Activated naive CD4-positive, alpha-beta T cell treated with anti-CD3 and anti-CD28 coated beads, Interleukin-2, amount 50 U/mL, for 16 hours (primary cell): ENCODE data around the gene LENG1.
"Not testable (repeated sequence)": the region's sequence is repeated elsewhere in the genome, so short reads cannot be mapped to it uniquely, and the experiment has no call there.

Experiments used
- DNase-seq: peaks from one replicate; pipeline ENCODE4 v3.0.0-alpha.2; 2020

LENG1 gene

DNA sequence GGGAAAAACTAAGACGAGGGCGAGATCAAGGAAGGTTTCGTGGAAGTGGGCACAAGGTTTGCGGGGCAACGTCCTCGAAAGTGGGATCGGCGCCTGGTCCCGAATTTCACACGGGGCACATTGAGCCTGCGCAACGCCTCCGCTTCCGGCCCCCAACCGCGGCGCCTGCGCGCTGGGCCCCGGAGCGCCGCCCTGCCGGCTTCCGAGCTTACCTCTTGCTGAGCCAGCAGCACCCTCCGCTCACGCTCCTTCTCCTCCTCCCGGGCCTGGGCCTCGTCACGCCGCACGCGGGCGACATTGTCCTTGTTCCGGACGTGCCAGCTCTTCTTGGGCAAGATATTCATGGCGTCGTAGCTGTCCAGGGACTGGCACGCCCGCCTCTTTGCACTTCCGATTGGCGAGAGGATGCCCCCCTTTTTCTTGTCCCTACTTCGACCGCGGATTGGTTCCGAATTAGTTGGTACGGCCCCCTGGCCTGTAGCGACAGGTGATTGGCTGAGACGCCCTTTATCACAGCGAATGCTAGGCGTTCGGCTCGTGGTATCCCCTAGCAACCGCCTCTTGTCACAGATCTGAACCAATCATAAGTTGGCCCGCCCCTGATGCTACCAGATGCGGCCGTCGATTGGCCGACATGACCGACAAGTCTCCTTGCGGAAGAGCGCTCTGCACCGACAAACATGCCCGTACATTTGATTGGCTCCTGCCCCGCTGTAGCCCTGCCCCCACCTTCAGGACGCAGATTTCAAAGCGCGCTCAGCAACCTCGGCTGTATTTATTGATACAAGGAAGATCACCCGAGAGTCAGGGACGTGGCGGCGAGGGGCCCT, at the start of gene LENG1:
Gene LENG1 (minus strand): TSS at position 370 of the 830 bp plus-strand sequence. CDS start 26 bp downstream, at position 344.
- DNase-seq = peak; percentile 98

DNA sequence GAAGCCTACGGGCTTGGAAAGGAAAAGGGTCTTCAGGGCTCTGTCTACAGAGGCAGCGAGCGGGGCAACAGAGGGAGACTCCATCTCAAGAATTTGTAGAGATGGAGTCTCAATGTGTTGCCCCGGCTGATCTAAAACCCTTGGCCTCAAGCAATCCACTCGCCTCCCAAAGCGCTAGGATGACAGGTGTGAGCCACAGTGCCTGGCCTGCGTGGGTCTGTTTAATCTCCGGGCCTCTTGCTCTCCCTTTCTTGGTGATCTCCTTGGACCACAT, 49.2 kb upstream of the LENG1 start:
- no peak for DNase-seq

DNA sequence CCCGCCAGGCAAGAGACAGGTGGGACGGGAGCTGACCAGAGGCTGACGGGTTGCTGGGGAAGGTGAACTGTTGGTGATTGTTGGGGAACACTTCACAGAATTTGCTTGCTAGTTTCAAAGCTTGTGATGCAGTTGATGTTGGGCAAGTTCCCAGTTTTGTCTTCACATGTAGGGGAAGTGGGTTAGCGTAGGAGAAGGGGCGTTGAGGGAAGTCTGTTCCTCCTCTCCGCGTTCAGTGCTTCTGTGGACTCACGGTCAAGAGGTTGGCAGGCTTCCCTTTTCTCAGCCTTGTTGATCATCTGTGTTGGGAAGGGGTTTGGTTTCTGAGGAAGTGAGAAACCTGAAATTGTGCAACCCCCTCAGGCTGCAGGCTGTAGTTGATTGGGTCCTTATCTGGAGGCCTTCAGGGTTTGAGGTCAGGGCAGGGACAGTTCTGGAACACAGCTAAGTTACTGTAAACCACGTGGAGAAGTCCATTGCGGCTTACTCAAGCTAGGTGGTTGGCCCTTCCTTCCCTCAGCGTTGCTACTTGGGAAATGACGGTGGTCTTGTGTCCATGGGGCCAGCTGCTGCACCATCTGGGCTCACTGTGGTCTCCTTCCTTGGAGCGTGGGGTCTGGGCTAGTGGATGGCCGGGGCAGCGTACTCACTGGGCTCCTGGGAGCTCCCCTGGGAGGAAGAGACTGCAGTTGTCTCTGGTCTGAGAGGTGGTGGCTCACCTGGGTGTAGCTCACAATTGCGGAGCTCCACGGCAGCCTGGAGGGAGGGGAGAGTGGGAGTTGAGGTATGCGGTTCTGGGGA, 48.7 kb upstream of the LENG1 start:
- peak; percentile 29 for DNase-seq

DNA sequence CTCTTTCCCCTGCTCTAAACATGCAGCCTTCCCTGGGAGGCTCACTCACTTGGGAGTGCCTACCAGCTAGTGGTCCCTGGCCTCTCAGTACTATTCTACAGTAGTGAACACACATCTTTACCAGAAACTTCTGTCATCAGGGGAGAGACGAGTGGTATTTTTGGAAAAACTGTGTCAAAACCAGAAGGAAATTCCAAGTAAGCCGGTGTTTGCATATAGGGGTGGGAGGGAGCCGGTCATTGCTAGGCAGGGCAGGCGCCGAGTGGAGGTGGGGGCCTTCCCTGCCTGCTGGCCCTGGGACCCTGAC, 48.1 kb upstream of the LENG1 start:
- no peak for DNase-seq

DNA sequence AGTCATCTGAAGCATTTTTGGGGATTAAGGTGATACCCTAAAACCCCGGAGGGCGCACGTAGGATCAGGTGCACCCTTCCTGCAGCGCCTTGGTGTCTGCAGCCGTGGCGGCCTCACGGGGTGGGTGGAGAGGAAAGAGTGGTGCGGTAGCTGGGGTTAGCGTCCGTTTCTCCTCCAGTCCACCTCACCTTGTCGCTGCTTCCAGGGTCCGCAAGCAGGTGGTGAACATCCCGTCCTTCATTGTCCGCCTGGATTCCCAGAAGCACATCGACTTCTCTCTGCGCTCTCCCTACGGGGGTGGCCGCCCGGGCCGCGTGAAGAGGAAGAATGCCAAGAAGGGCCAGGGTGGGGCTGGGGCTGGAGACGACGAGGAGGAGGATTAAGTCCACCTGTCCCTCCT, 47.7 kb upstream of the LENG1 start:
- not testable (repeated sequence) for DNase-seq

DNA sequence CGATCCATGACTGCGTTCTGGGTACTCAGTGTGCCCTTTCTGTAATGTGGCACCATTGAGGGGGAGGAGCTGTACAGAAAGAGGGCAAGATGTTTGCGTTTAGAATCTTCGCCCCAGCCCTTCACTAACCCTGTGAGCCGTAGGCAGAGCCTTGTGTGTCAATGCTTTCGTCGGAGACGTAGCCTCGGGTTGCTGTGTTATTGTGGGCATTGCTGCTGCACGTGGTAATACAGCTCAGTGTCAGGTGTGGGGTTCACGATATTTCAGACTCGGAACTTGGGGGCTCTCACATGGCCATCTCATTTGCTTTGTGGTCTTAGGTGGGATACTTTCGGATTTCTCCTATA, 47.3 kb upstream of the LENG1 start:
- DNase-seq = no peak

DNA sequence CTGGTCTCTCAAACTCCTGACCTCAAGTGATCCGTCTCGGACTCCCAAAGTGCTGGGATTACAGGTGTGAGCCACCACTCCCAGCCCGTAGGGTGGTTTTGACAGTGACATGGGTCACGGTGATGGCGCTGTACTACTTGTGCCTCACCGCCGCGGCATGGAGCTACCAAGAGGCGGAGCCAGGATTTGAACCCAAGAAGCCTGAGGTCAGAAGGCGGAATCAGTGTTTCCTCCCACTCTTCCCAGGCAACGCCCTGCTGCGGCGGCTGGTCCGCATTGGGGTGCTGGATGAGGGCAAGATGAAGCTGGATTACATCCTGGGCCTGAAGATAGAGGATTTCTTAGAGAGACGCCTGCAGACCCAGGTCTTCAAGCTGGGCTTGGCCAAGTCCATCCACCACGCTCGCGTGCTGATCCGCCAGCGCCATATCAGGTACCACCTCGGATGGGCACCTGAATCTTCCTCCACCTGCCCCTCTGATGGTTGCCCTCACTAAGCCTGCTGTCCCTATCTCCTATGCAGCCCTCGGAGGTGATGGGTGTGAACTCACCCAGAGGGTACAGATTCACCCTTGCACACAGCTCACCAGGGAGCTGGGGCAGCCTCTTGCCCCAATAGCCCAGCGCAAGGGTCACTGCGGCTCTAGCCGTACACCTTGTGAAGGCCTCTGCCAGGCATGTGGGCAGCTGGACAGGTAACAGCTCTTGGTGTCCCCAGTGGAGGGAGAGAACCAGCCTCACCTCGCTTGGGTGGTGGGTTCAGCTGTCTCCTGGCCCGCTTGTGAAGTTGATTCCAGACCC, 46.7 kb upstream of the LENG1 start:
- no peak for DNase-seq

DNA sequence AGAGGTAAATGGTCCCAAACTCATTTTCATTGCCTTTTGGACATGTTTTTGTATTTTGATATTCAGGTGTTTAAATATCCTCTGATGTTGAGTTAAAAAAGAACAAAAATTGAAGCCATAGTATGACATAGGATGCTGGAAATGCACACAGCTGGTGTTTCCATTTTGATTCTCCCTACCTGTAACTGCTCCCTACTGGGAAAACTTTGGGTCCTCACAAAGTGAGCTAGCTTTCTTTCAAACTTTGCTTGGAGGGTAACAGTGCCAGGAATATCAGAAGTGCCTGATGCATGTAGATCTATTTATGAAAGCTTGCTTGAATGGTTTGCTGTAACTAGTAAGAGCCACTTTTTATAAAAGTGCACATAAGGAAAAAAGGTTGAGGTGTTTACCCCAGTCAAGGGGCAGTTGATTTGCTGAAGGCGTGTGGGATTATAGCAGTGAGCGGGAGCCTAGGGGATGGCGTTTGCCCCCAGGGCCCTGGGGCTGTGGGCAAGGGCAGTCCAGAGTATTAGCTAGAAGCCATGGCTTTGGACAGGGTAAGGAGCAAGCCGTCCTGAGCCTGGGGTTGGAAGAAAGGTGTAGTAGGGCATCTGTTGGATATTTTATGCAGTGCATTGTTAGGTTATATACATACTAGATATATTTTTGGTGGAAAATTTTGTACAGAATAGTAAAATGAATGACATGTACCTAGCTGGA, 45.4 kb upstream of the LENG1 start:
- no peak for DNase-seq

DNA sequence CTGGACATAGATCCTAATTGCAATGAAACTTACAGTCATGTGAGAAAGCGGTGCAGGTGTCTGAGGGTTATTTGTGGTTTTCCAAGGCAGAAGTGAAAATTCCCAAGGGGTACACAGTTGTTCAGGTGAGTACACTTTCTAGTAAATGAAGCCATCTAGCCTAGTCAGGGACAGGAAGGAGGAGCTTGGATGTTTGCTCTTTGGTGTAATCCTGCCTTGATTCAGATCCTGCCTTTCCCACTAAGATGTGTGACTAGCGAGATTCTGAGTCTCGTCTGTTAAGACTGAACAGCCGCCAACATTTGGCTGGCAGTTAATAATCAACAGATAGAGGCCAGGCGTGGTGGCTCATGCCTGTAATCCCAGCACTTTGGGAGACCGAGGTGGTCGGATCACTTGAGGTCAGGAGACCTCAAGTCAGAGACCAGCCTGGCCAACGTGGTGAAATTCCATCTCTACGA, 43.7 kb upstream of the LENG1 start:
- no peak for DNase-seq

DNA sequence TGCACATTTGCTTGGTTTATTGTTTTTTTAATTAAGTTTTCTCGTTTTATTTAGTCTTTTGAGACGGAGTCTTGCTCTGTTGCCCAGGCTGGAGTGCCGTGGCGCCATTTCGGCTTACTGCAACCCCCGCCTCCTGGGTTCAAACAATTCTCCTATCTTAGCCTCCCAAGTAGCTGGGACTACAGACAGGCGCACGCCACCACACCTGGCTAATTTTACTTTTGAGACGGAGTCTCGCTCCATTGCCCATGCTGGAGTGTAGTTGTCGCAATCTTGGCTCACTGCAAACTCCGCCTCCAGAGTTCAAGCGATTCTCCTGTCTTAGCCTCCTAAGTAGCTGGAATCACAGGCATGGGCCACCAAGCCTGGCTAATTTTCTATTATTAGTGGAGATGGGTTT, 42.5 kb upstream of the LENG1 start:
- DNase-seq = no peak

DNA sequence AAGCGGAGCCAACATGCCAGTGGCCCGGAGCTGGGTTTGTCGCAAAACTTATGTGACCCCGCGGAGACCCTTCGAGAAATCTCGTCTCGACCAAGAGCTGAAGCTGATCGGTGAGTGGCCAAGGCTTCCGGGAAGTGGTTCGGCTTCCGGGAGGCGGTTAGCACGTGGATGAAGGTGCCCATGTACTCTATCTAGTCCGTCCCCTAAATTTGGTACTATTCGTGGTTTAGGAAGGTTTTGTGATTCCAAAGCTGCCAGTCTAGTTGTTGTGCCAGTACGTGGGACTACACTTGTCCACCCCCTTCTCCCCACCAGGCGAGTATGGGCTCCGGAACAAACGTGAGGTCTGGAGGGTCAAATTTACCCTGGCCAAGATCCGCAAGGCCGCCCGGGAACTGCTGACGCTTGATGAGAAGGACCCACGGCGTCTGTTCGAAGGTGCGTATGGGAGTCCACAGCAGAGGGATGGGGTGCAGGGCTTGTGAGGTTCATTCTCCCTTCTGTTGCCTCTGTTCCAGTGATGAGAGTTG, 41.7 kb upstream of the LENG1 start:
- DNase-seq = no peak

DNA sequence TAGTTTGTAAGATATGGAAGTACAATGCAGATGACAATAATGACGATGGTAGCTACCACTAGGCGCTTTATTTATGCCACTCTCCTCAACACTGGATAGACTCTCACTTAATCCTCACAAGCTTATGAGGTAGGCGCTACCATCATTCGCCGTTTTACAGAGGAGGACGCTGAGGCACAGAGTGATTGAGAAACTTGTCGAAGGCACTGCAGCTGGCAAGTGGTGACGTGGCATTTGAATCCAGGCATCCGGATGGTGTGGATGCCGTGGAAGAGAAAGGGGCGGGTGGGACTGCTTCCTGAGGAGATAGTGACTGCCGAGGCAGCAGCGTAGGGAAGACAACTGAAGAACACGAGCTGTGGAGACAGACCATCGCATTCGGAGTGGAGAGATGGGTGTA, 39.9 kb upstream of the LENG1 start:
- DNase-seq = no peak

DNA sequence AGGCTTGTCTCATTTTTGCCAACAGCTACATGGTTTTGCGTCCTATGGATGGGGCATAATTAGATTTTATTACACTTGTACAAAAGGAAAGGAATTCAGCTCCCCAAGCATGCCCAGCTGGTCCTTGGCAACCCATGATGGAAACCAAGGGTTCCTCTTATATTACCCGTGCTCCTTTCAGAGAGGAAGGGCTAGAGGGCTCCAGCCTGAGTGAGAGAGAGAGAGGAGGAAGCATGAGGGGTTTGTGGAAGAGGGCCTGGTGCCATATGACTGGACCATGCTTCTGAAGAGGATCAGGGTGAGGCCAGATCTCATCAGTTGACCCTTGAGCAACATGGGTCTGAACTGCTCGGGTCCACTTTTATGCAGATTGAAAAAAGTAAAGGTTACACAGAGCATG, 37.6 kb upstream of the LENG1 start:
- DNase-seq = no peak

DNA sequence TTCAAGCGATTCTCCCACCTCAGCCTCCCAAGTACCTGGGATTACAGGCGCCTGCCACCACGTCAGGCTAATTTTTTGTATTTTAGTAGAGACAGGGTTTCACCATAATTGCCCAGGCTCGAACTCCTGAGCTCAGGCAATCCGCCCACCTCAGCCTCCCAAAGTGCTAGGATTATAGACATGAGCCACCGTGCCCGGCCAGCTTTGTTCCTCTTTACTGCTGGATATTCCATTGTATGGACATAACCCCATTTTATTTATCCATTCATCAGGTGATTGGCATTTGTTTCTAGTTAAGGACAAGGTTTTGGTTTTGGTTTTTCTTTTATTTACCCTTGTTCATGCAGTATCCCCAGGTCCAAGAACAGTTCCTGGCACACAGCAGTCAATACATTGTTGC, 37.0 kb upstream of the LENG1 start:
- DNase-seq = no peak

DNA sequence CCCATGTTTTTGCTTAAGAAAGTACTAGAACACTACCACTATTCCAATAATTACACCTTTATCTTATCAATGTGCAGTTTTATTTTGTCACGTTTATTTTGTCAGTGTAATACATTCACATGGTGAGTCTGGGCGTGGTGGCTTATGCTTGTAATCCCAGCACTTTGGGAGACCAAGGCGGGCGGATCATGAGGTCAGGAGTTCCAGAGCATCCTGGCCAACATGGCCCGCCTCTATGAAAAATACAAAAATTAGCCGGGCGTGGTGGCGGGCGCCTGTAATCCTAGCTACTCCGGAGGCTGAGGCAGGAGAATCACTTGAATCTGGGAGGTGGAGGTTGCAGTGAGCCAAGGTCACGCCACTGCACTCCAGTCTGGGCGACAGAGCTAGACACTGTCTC, 34.9 kb upstream of the LENG1 start:
- DNase-seq = not testable (repeated sequence)

DNA sequence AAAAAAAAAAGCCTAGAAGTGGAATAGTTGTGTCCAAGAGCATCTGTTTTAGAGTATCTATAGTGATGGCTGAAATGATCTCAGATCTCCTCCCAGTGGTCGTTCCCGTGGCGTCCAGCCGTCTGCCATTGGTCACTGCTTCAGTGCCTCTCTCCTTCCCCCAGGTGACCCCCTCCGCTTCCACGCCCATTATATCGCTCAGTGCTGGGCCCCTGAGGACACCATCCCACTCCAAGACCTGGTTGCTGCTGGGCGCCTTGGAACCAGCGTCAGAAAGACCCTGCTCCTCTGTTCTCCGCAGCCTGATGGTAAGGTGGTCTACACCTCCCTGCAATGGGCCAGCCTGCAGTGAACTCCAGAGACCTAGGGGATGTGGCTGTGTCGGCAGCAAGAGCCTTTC, 33.5 kb upstream of the LENG1 start:
- no peak for DNase-seq

DNA sequence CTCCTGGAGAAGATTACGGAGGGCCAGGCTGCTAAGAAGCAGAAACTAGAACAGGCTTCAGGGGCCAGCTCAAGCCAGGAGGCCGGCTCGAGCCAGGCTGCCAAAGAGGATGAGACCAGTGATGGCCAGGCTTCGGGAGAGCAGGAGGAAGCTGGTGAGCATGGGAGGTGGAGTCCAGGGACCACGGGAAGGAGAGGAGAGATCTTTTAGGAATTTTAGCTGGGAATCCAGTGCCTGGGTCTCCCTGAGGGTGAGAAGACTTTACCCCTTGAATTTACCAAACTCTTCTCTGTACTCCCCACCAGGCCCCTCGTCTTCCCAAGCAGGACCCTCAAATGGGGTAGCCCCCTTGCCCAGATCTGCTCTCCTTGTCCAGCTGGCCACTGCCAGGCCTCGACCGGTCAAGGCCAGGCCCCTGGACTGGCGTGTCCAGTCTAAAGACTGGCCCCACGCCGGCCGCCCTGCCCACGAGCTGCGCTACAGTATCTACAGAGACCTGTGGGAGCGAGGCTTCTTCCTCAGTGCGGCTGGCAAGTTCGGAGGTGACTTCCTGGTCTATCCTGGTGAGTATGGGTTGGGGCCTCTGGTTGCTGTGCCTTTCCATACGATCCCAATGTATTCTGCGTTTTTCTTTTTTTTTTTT, 32.4 kb upstream of the LENG1 start:
- DNase-seq = no peak

DNA sequence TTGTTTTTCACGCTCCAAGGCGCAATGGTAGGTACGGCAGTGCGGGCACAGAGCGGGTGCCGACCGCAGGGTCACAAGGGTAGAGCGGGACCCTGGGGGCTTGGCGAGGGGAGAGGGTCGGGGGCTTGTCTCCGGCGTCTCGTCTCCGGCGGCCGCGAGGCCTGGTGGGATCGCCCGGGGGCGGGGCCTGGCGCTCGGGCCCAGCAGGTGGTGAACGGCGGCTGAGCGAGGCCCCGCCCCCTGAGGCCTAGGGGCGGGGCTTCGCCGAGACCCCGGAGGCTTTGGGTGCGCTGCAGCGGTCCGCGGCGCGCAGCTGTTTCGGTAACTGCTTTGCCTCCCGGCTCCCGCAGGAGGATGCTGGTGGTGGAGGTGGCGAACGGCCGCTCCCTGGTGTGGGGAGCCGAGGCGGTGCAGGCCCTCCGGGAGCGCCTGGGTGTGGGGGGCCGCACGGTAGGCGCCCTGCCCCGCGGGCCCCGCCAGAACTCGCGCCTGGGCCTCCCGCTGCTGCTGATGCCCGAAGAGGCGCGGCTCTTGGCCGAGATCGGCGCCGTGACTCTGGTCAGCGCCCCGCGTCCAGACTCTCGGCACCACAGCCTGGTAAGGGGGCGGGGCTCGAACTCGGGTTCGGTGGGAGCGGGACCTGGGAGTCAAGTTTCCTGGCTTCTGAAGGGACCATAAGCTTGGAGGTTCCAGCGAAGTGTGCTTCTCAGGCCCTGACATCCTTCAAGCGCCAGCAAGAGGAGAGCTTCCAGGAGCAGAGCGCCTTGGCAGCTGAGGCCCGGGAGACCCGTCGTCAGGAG, 31.7 kb upstream of the LENG1 start, which contains the start of gene TSEN34:
Gene TSEN34 (plus strand): TSS at position 298 of the 800 bp plus-strand sequence. CDS start 57 bp downstream, at position 355.
- peak; percentile 89 for DNase-seq

DNA sequence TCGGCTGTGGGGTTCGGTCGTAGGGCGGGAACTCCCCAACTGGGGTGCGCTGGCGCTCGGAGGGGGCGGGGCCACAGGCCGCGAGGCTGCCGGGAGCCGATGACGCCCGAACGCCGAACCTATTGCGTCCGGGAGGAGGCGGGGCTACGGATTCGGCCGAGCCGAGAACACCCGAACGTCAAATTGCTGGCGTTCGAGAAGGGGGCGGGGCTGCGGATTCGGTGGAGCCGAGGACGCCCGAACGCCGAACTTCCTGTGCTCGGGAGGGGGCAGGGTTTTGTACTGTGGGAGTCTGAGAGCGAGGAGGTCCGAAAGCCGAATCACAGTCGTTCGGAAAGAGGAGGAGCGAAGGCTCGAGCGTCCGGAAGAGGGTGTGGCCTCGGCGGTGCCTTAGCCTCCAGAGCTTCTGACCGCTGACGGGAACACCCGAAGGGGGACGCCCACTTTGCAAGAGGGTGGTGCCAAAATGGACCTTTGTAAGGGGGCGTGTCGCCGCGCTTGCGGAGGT, 31.0 kb upstream of the LENG1 start:
- DNase-seq = peak; percentile 100

DNA sequence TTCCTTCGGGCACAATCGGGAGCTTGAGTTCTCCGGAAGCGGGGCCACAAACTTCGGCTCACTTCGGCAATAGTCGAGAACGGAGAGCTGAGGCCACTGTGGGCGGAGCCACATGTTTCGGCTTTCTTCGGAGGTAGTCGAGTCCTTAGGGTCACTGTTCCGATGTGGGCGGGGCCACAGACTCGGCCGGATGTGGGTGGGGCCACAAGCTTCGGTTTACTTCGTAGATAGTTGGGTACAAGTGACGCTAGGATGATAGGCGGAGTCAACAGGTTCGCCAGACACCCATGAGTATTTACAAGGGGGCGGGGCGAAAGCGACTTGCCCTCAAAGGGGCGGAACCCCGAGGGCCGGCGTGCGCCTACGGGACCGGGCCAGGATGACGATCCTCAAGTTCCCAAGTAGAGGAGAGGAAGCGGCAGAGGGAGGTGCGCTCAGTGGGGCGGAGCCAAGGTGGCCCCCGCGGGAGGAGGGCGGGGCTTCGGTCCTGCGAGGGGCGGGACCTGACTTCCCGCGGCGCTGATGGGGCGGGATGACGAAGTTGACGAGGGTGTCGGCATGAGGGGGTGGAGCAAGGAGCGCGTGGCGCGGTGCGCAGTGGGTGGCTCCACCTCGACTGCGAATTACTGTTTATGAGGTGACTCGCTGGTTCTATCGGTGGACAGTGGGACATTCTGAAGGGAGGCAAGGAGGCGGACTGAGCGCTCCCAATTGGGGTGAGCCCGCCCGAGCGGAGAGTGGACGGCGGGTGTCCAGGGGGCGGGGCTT, 30.4 kb upstream of the LENG1 start:
- DNase-seq = peak; percentile 100
